ENCODE measurements around the gene PTPRE.

- TF ChIP-seq CTCF (IDR thresholded peaks at IDR 0.05) (no peak), JUN (CRISPR knock-in tag; IDR thresholded peaks at IDR 0.05) (no peak), USF2 (CRISPR knock-in tag; IDR thresholded peaks at IDR 0.05) (no peak), TP53 (CRISPR knock-in tag; IDR thresholded peaks at IDR 0.05) (no peak), CBFB (CRISPR knock-in tag; IDR thresholded peaks at IDR 0.05; ENCODE audit: low read depth) (no peak), ATF1 (CRISPR knock-in tag; IDR thresholded peaks at IDR 0.05) (no peak), FOXJ3 (CRISPR knock-in tag; IDR thresholded peaks at IDR 0.05; ENCODE audit: borderline replicate concordance) (no peak)
Measured at GRCh38 chr10:127945948-127946711, 39.2 kb downstream of the PTPRE start.
